ENCODE data around the gene CACYBP. TPM values are rescaled to one million over a fixed set of nuclear protein-coding genes. Genes with fewer than 3 reads are reported as not detected.

CACYBP gene
- total and polyA plus RNA-seq, 4 donors = 40.6 to 219 (median 65.1) TPM

GRCh38 chr1:175002910-175003517 is 3.3 kb downstream of the CACYBP start:
- Histone ChIP-seq H3K4me1 (ENCODE audit: control insufficient read depth in 5 of 5, insufficient read depth in 5 of 5, low read length in 5 of 5) (peaks cover 3 to 29% (median 6%) of the 10 kb centered on the region in 5 donors), H3K27ac (ENCODE audit: low read depth in 1 of 2, low read length in 1 of 2) (no peak overlapping the region), H3K9ac (ENCODE audit: insufficient read depth in 1 of 2, low read length in 2 of 2) (no peak overlapping the region), H3K27me3 (ENCODE audit: control insufficient read depth in 3 of 3, insufficient read depth in 3 of 3, low read length in 2 of 3) (no peaks in the 10 kb centered on the region), H3K36me3 (ENCODE audit: control insufficient read depth in 4 of 4, insufficient read depth in 4 of 4, low read length in 4 of 4) (peaks cover 3 to 11% (median 6%) of the 10 kb centered on the region in 4 donors), H3K4me3 (no peak overlapping the region), H3K9me3 (ENCODE audit: control insufficient read depth in 4 of 4, insufficient read depth in 3 of 4, low read length in 3 of 4) (no peaks in the 10 kb centered on the region)
- ATAC-seq (ENCODE audit: insufficient read depth, low FRiP score) = no peak
- TF ChIP-seq CTCF (IDR thresholded peaks at IDR 0.05; ENCODE audit: control extremely low read depth, extremely low read depth) = no peak
- 84 to 91% methylated on average over 17 of the region's 17 CpGs for WGBS, 2 donors
- peak in 2 of 3 donors; percentile 40 to 63 for DNase-seq

- no peak for ATAC-seq (ENCODE audit: insufficient read depth, low FRiP score)
- Histone ChIP-seq H3K36me3 (ENCODE audit: control insufficient read depth in 4 of 4, insufficient read depth in 4 of 4, low read length in 4 of 4) (peaks cover 5 to 14% (median 10%) of the 10 kb centered on the region in 4 donors), H3K9ac (ENCODE audit: insufficient read depth in 1 of 2, low read length in 2 of 2) (no peak overlapping the region), H3K9me3 (ENCODE audit: control insufficient read depth in 4 of 4, insufficient read depth in 3 of 4, low read length in 3 of 4) (no peaks in the 10 kb centered on the region), H3K27ac (ENCODE audit: low read depth in 1 of 2, low read length in 1 of 2) (no peak overlapping the region), H3K27me3 (ENCODE audit: control insufficient read depth in 3 of 3, insufficient read depth in 3 of 3, low read length in 2 of 3) (no peaks in the 10 kb centered on the region), H3K4me1 (ENCODE audit: control insufficient read depth in 5 of 5, insufficient read depth in 5 of 5, low read length in 5 of 5) (peaks cover 3 to 29% (median 6%) of the 10 kb centered on the region in 5 donors), H3K4me3 (no peak overlapping the region)
- DNase-seq = peak in 1 of 3 donors; percentile 31
- no peak for TF ChIP-seq CTCF (IDR thresholded peaks at IDR 0.05; ENCODE audit: control extremely low read depth, extremely low read depth)
- 68 to 71% methylated on average over 2 of the region's 2 CpGs for WGBS, 2 donors
Observed at GRCh38 chr1:175003521-175003920, 3.8 kb downstream of the CACYBP start.

GRCh38 chr1:175005085-175005783 is 5.5 kb downstream of the CACYBP start:
- no peak overlapping the region for H3K27ac ChIP-seq (ENCODE audit: low read depth in 1 of 2, low read length in 1 of 2)
- 88 to 91% methylated on average over 8 of the region's 8 CpGs for WGBS, 2 donors
- ATAC-seq (ENCODE audit: insufficient read depth, low FRiP score) (no peak), DNase-seq (no peak)
- H3K9ac ChIP-seq (ENCODE audit: insufficient read depth in 1 of 2, low read length in 2 of 2) = no peak overlapping the region
- H3K4me3 ChIP-seq = no peak overlapping the region
- H3K27me3 ChIP-seq (ENCODE audit: control insufficient read depth in 3 of 3, insufficient read depth in 3 of 3, low read length in 2 of 3) = no peaks in the 10 kb centered on the region
- H3K36me3 ChIP-seq (ENCODE audit: control insufficient read depth in 4 of 4, insufficient read depth in 4 of 4, low read length in 4 of 4) = peaks cover 7 to 19% (median 15%) of the 10 kb centered on the region in 4 donors
- no peak for TF ChIP-seq CTCF (IDR thresholded peaks at IDR 0.05; ENCODE audit: control extremely low read depth, extremely low read depth)
- peaks cover 3 to 24% (median 10%) of the 10 kb centered on the region in 5 donors for H3K4me1 ChIP-seq (ENCODE audit: control insufficient read depth in 5 of 5, insufficient read depth in 5 of 5, low read length in 5 of 5)
- no peaks in the 10 kb centered on the region for H3K9me3 ChIP-seq (ENCODE audit: control insufficient read depth in 4 of 4, insufficient read depth in 3 of 4, low read length in 3 of 4)
